ENCODE results near the gene HDC. TPM values are rescaled to one million over a fixed set of nuclear protein-coding genes. Genes with fewer than 3 reads are reported as not detected.

The HDC gene
- polyA plus RNA-seq, 3 donors from 2014 or later: 0.21 TPM; not detected in 2

GRCh38 chr15:50229336-50229735 lies 36.2 kb downstream of the HDC start:
- DNase-seq: no peak
- H3K9me3 Mint-ChIP-seq: no peaks in the 10 kb centered on the region
- H3K27ac Mint-ChIP-seq: no peak overlapping the region
- H3K4me1 Mint-ChIP-seq: no peaks in the 10 kb centered on the region
- no peaks in the 10 kb centered on the region for H3K36me3 Mint-ChIP-seq
- no peaks in the 10 kb centered on the region for H3K27me3 Mint-ChIP-seq (ENCODE audit: low read depth in 3 of 3)
- no peak overlapping the region for H3K4me3 Mint-ChIP-seq

GRCh38 chr15:50228866-50229265 lies 36.7 kb downstream of the HDC start:
- Mint-ChIP-seq H3K27me3 (ENCODE audit: low read depth in 3 of 3) (no peaks in the 10 kb centered on the region), H3K9me3 (no peaks in the 10 kb centered on the region), H3K4me3 (no peak overlapping the region), H3K36me3 (no peaks in the 10 kb centered on the region), H3K27ac (no peak overlapping the region), H3K4me1 (no peaks in the 10 kb centered on the region)
- DNase-seq: no peak

- Mint-ChIP-seq H3K4me3 (no peak overlapping the region), H3K9me3 (no peaks in the 10 kb centered on the region), H3K27ac (no peak overlapping the region), H3K36me3 (no peaks in the 10 kb centered on the region), H3K27me3 (ENCODE audit: low read depth in 3 of 3) (no peaks in the 10 kb centered on the region), H3K4me1 (no peaks in the 10 kb centered on the region)
- no peak for DNase-seq
These were observed 38.5 kb downstream of the HDC start for GRCh38 chr15:50227076-50227475.

GRCh38 chr15:50225938-50226337 lies 39.6 kb downstream of the HDC start:
- Mint-ChIP-seq H3K4me3 (no peak overlapping the region), H3K9me3 (no peaks in the 10 kb centered on the region), H3K4me1 (no peaks in the 10 kb centered on the region), H3K27ac (no peak overlapping the region), H3K27me3 (ENCODE audit: low read depth in 3 of 3) (no peaks in the 10 kb centered on the region), H3K36me3 (no peaks in the 10 kb centered on the region)
- DNase-seq: no peak

- no peaks in the 10 kb centered on the region for H3K4me1 Mint-ChIP-seq
- H3K9me3 Mint-ChIP-seq: no peaks in the 10 kb centered on the region
- H3K27me3 Mint-ChIP-seq (ENCODE audit: low read depth in 3 of 3): peaks cover 0 to 1% (median 0%) of the 10 kb centered on the region in 3 donors
- no peaks in the 10 kb centered on the region for H3K36me3 Mint-ChIP-seq
- no peak for DNase-seq
- no peak overlapping the region for H3K4me3 Mint-ChIP-seq
- no peak overlapping the region for H3K27ac Mint-ChIP-seq
These were observed 40.5 kb downstream of the HDC start for GRCh38 chr15:50225057-50225456.

GRCh38 chr15:50224606-50225005 lies 40.9 kb downstream of the HDC start:
- Mint-ChIP-seq H3K4me1 (no peaks in the 10 kb centered on the region), H3K4me3 (no peak overlapping the region), H3K36me3 (no peaks in the 10 kb centered on the region), H3K27me3 (ENCODE audit: low read depth in 3 of 3) (peaks cover 0 to 1% (median 0%) of the 10 kb centered on the region in 3 donors), H3K9me3 (no peaks in the 10 kb centered on the region), H3K27ac (no peak overlapping the region)
- no peak for DNase-seq

- H3K4me3 Mint-ChIP-seq: no peak overlapping the region
- H3K4me1 Mint-ChIP-seq: no peaks in the 10 kb centered on the region
- no peak overlapping the region for H3K27ac Mint-ChIP-seq
- no peaks in the 10 kb centered on the region for H3K36me3 Mint-ChIP-seq
- DNase-seq: no peak
- H3K9me3 Mint-ChIP-seq: no peaks in the 10 kb centered on the region
- peaks cover 0 to 2% (median 1%) of the 10 kb centered on the region in 3 donors for H3K27me3 Mint-ChIP-seq (ENCODE audit: low read depth in 3 of 3)
These were observed 43.3 kb downstream of the HDC start for GRCh38 chr15:50222181-50222580.

GRCh38 chr15:50219820-50220219 lies 45.7 kb downstream of the HDC start:
- DNase-seq: no peak
- Mint-ChIP-seq H3K27me3 (ENCODE audit: low read depth in 3 of 3) (peaks cover 0 to 2% (median 1%) of the 10 kb centered on the region in 3 donors), H3K27ac (no peak overlapping the region), H3K9me3 (no peaks in the 10 kb centered on the region), H3K4me1 (no peaks in the 10 kb centered on the region), H3K4me3 (no peak overlapping the region), H3K36me3 (no peaks in the 10 kb centered on the region)

- Mint-ChIP-seq H3K27ac (no peak overlapping the region), H3K4me1 (no peaks in the 10 kb centered on the region), H3K36me3 (no peaks in the 10 kb centered on the region), H3K4me3 (no peak overlapping the region), H3K9me3 (no peaks in the 10 kb centered on the region), H3K27me3 (ENCODE audit: low read depth in 3 of 3) (peaks cover 0 to 2% (median 1%) of the 10 kb centered on the region in 3 donors)
- no peak for DNase-seq
These were observed 46.8 kb downstream of the HDC start for GRCh38 chr15:50218691-50219090.

GRCh38 chr15:50218291-50218690 lies 47.2 kb downstream of the HDC start:
- Mint-ChIP-seq H3K27me3 (ENCODE audit: low read depth in 3 of 3) (peaks cover 0 to 2% (median 1%) of the 10 kb centered on the region in 3 donors), H3K36me3 (no peaks in the 10 kb centered on the region), H3K9me3 (no peaks in the 10 kb centered on the region), H3K4me3 (no peak overlapping the region), H3K27ac (no peak overlapping the region), H3K4me1 (no peaks in the 10 kb centered on the region)
- DNase-seq: no peak

GRCh38 chr15:50210462-50211157 lies 54.9 kb downstream of the HDC start:
- DNase-seq: no peak
- H3K27me3 Mint-ChIP-seq (ENCODE audit: low read depth in 3 of 3): peaks cover 0 to 5% (median 5%) of the 10 kb centered on the region in 3 donors
- H3K4me3 Mint-ChIP-seq: no peak overlapping the region
- peaks cover 11 to 16% (median 14%) of the 10 kb centered on the region in 3 donors for H3K36me3 Mint-ChIP-seq
- peaks cover 2 to 15% (median 11%) of the 10 kb centered on the region in 6 donors for H3K9me3 Mint-ChIP-seq
- no peaks in the 10 kb centered on the region for H3K4me1 Mint-ChIP-seq
- no peak overlapping the region for H3K27ac Mint-ChIP-seq

GRCh38 chr15:50209809-50210208 lies 55.7 kb downstream of the HDC start:
- H3K36me3 Mint-ChIP-seq: peaks cover 11 to 16% (median 14%) of the 10 kb centered on the region in 3 donors
- H3K9me3 Mint-ChIP-seq: peaks cover 2 to 15% (median 11%) of the 10 kb centered on the region in 6 donors
- no peak for DNase-seq
- H3K4me1 Mint-ChIP-seq: no peaks in the 10 kb centered on the region
- H3K4me3 Mint-ChIP-seq: no peak overlapping the region
- H3K27ac Mint-ChIP-seq: no peak overlapping the region
- H3K27me3 Mint-ChIP-seq (ENCODE audit: low read depth in 3 of 3): peaks cover 0 to 5% (median 5%) of the 10 kb centered on the region in 3 donors

GRCh38 chr15:50206020-50206419 lies 59.5 kb downstream of the HDC start:
- Mint-ChIP-seq H3K9me3 (peaks cover 0 to 2% (median 0%) of the 10 kb centered on the region in 6 donors), H3K27me3 (ENCODE audit: low read depth in 3 of 3) (no peaks in the 10 kb centered on the region), H3K27ac (no peak overlapping the region), H3K4me3 (no peak overlapping the region), H3K4me1 (no peaks in the 10 kb centered on the region), H3K36me3 (peaks cover 0 to 4% (median 3%) of the 10 kb centered on the region in 3 donors)
- DNase-seq: no peak

GRCh38 chr15:50202003-50202402 lies 63.5 kb downstream of the HDC start:
- Mint-ChIP-seq H3K4me1 (no peaks in the 10 kb centered on the region), H3K27ac (no peak overlapping the region), H3K9me3 (no peaks in the 10 kb centered on the region), H3K4me3 (no peak overlapping the region), H3K36me3 (no peaks in the 10 kb centered on the region), H3K27me3 (ENCODE audit: low read depth in 3 of 3) (no peaks in the 10 kb centered on the region)
- DNase-seq: no peak
